Body of pancreas (tissue), 4 donors: ENCODE results near the gene CHN1.

Source experiments
- CTCF ChIP-seq, 7 experiments: fragments of 450-650 bp in 4 of 7; fragments of 200-600 bp in 3 of 7; sonication (generic) in 3 of 7; IDR thresholded peaks; one replicate each; pipeline ENCODE4 v1.5.1; 2016 to 2019; ENCODE audit warnings: antibody characterized with exemption in 7 of 7
- POLR2A ChIP-seq, 3 donors: fragments of 450-650 bp; IDR thresholded peaks; one replicate each; pipeline ENCODE4 v1.6.1; 2016; ENCODE audit warnings: antibody characterized with exemption in 3 of 3, mild to moderate bottlenecking in 2 of 3

- TF ChIP-seq CTCF (IDR thresholded peaks at IDR 0.05), result no peak
- TF ChIP-seq POLR2A (IDR thresholded peaks at IDR 0.05), result no peak
Observed at GRCh38 chr2:175010848-175011254, 5.7 kb upstream of the CHN1 start.
